ENCODE results near the gene DBNDD1. TPM values are rescaled to one million over a fixed set of nuclear protein-coding genes. Genes with fewer than 3 reads are reported as not detected.

The DBNDD1 gene
- total RNA-seq, 4 donors from 2014 or later, result 7.4 to 12.8 (median 10.3) TPM

GRCh38 chr16:89987169-89987568 lies 32.1 kb downstream of the DBNDD1 start:
- Histone ChIP-seq H3K4me3 (replicated peaks in 1 of 3) (no peak overlapping the region), H3K27me3 (no peaks in the 10 kb centered on the region), H3K9me3 (no peaks in the 10 kb centered on the region), H3K27ac (no peak overlapping the region), H3K36me3 (peaks cover 49 to 60% of the 10 kb centered on the region in 2 donors), H3K4me1 (no peaks in the 10 kb centered on the region)
- DNase-seq, result no peak
- WGBS, 2 donors, result 92 to 98% methylated on average over 7 of the region's 7 CpGs
- intact Hi-C loops (cut with DNase I), result no loop called here
- TF ChIP-seq POLR2A (IDR thresholded peaks at IDR 0.05) (no peak), CTCF (IDR thresholded peaks at IDR 0.05) (no peak)

GRCh38 chr16:89986600-89986999 lies 32.7 kb downstream of the DBNDD1 start:
- H3K4me3 ChIP-seq (replicated peaks in 1 of 3), result no peak overlapping the region
- H3K27ac ChIP-seq, result no peak overlapping the region
- no peaks in the 10 kb centered on the region for H3K9me3 ChIP-seq
- intact Hi-C loops (cut with DNase I), result no loop called here
- H3K4me1 ChIP-seq, result no peaks in the 10 kb centered on the region
- no peaks in the 10 kb centered on the region for H3K27me3 ChIP-seq
- peaks cover 51 to 63% of the 10 kb centered on the region in 2 donors for H3K36me3 ChIP-seq
- no peak for DNase-seq
- 92 to 95% methylated on average over 13 of the region's 13 CpGs for WGBS, 2 donors
- TF ChIP-seq POLR2A (IDR thresholded peaks at IDR 0.05), result no peak
- TF ChIP-seq CTCF (IDR thresholded peaks at IDR 0.05), result no peak

DNA sequence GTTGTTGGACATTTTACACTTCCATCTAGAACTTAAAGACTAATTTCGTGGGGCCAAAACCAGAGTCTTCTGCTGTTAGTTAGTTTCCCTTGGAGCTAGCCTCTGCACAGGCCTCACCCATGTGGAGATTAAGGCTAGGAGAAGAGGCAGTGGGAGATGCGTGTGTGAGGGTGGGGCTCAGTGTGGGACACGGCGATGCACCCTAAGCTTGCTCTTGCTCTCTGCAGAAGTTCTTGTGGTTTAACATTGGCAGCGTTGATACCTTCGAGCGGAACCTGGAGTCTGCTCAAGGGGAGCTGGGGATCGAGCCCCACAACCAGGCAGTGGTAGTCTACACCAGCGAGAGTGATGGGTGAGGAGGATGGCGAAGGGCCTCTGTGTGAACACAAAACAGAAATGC lies 34.0 kb downstream of the DBNDD1 start:
- TF ChIP-seq CTCF (IDR thresholded peaks at IDR 0.05) (no peak), POLR2A (IDR thresholded peaks at IDR 0.05) (no peak)
- Histone ChIP-seq H3K27ac (no peak overlapping the region), H3K4me1 (no peaks in the 10 kb centered on the region), H3K4me3 (replicated peaks in 1 of 3) (no peak overlapping the region), H3K27me3 (no peaks in the 10 kb centered on the region), H3K9me3 (no peaks in the 10 kb centered on the region), H3K36me3 (peaks cover 51 to 72% of the 10 kb centered on the region in 2 donors)
- DNase-seq, result no peak
- 95 to 96% methylated on average over 10 of the region's 10 CpGs for WGBS, 2 donors
- intact Hi-C loops (cut with DNase I), result no loop called here

DNA sequence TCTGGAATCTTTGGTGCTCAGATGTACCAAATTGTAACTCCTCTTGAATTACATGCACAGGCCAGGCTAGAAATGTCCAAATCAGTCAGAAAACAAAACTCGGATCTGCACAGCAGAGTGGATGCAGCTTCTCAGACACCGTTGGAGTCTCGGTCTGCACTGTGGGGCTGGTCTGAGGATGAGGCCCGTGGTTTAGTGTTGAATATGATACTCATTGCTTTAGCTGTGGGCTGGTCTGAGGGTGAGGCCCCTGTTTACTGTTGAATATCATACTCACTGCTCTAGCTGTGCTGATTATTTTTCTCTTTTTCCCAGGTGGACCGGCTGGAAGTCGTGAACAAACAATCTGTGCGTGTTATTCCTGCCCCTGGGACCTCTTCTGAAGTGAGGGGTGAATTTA lies 35.0 kb downstream of the DBNDD1 start:
- 95 to 99% methylated on average over 7 of the region's 7 CpGs for WGBS, 2 donors
- intact Hi-C loops (cut with DNase I), result no loop called here
- no peak for TF ChIP-seq CTCF (IDR thresholded peaks at IDR 0.05)
- no peak for TF ChIP-seq POLR2A (IDR thresholded peaks at IDR 0.05)
- Histone ChIP-seq H3K9me3 (no peaks in the 10 kb centered on the region), H3K4me3 (replicated peaks in 1 of 3) (no peak overlapping the region), H3K36me3 (peaks cover 51 to 71% of the 10 kb centered on the region in 2 donors), H3K27ac (no peak overlapping the region), H3K27me3 (no peaks in the 10 kb centered on the region), H3K4me1 (no peaks in the 10 kb centered on the region)
- DNase-seq, result no peak

DNA sequence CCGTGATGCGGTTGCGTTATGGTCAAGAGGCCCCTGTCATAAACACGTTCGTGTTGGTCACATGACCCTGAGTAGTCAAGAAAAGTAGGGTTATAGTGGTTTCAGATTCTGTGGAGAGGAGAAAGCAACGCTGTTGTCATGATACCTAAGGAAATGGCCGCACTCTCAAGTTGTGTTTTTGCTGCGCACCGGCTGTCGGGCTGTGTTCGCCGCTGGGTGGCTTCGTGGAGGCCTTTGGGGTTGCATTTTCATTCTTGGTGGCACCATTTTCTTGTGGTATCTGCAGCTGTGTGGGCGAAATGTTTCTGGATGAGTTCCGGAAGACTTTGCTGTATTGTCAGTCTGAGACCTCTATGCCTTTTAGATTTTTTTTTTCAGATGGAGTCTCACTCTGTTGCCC lies 35.7 kb downstream of the DBNDD1 start:
- no peak for DNase-seq
- H3K36me3 ChIP-seq, result peaks cover 48 to 64% of the 10 kb centered on the region in 2 donors
- TF ChIP-seq CTCF (IDR thresholded peaks at IDR 0.05) (no peak), POLR2A (IDR thresholded peaks at IDR 0.05) (no peak)
- no peak overlapping the region for H3K4me3 ChIP-seq (replicated peaks in 1 of 3)
- no peaks in the 10 kb centered on the region for H3K27me3 ChIP-seq
- intact Hi-C loops (cut with DNase I), result no loop called here
- 90% methylated on average over 15 of the region's 15 CpGs for WGBS, 2 donors
- no peaks in the 10 kb centered on the region for H3K9me3 ChIP-seq
- H3K4me1 ChIP-seq, result no peaks in the 10 kb centered on the region
- no peak overlapping the region for H3K27ac ChIP-seq

Data from thyroid gland (tissue), 4 donors.